ENCODE measurements around the gene MN1. TPM values are rescaled to one million over a fixed set of nuclear protein-coding genes. Genes with fewer than 3 reads are reported as not detected.

MN1 gene
- total RNA-seq, 1 donor from 2014 or later, result 0.25 TPM

DNA sequence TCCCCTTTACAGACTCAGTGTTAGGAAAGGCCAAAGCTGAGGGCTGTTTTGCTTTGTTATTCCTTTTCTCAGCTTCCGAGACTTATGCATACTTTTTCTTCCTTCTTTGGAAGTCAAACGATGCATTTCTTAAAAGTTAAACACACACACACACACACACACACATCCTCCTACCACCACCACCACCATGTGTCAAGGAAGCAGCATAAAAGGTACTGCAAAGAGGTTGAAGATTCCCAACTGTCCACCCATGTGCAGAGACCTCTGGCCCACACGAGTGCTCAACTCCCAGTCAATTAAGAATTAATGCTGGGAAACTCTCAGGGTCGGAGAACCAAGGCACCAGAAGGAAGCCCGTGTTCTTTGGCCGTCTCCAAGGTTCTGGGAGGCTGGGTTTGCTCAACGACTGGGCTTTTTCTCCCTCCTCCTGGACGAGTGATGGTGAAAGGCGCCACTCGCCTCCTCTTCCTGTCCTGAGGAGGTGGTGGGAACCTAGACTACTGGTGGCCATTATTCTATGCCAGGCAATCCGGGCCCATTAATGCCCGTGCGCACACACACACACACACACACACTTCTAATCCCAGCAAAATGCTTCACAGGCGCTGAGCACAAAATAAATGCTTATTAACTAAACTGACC is 15.1 kb downstream of the MN1 start:
- intact Hi-C loops (cut with micrococcal nuclease), result no loop called here

GRCh38 chr22:27785831-27786230 is 15.7 kb downstream of the MN1 start:
- intact Hi-C loops (cut with micrococcal nuclease), result no loop called here

DNA sequence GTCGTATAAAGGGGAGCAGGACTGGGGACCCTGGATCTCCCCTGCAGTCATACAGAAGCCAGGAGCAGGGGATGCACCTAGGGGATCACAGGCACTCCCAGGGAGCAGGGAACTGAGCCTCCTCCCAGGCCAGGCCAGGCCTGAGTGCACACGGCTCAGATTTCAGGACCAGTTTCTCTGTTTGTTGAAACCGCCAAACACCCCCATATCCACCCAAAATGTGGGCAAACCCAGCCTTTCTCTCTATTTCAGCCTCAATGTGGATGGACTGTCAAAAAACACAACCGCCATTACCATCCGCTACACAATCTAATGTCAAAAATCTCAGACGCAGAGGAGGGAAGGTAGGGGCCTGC is 17.5 kb downstream of the MN1 start:
- intact Hi-C loops (cut with micrococcal nuclease), result no loop called here

DNA sequence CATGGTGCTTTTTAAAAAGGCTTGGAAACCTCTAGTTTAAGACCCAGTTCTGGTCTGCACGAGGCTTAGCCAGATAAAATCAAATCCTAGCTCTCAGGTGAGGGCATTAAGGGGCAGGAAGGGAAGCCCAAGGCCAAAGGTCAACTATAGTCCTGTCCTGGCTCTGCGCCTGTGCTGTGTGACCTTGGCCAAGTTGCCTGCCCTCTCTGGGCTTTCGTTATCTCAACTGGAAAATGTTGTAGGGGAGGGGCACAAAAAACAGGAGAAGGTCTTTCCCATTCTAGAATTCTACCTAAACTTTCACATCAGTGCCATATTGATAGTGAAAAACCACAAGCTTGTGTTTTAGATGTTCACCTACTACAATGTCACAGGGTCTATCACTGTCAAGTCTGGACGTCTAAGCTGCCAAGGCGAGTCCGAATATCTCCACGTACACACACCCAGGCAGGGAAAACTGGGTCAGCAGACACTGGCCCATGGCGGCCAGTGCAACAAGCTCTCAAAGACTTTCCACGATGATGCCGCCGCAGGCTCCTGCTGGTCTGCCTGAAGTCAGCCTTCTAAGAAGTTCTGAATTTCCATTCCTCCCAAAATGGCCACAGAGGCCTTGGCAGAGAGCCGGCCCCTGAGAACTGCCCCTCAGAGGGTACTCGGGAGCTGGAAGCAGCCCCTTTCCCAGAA is 18.0 kb downstream of the MN1 start:
- intact Hi-C loops (cut with micrococcal nuclease), result no loop called here

DNA sequence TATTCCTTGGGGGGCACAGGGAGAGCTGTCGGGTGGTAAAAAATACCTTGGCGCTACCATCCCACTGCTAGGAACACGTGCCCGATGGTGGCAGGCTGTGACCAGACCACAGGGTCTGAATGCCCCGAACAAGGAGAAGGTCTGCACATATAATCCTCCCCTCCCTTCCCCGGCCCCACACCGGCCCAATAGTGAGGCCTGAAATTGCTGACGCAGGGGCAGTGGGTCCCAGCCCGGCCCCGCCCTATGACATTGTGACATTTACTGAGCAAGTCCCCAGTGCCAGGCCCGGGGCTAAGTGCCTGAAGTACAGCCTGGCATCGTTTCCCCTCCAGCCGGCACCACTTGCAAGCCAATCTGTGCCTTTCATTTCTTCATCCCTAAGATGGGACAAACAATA is 19.5 kb downstream of the MN1 start:
- intact Hi-C loops (cut with micrococcal nuclease), result no loop called here

DNA sequence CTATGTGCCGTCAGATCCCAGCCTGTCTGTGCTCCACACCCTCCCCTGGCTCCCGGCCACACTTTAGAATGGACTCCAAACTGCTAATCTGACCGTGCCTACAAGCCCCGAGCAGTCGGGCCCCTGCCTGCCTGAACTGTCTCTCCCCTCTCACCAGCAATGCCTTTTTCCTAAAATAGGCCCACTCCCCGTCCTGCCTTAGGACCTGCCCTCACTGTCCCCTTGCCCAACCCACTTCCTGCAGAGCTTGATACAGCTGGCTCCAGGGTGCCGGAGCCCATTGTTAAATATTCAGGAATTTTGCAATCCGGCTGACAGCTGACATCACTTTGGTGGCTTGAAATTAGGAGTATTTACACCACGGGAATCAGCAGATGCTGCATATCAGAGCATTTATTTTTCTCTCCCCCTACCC is 21.4 kb downstream of the MN1 start:
- intact Hi-C loops (cut with micrococcal nuclease), result no loop called here

- intact Hi-C loops (cut with micrococcal nuclease), result no loop called here
Observed at GRCh38 chr22:27779643-27780042, 21.9 kb downstream of the MN1 start.

DNA sequence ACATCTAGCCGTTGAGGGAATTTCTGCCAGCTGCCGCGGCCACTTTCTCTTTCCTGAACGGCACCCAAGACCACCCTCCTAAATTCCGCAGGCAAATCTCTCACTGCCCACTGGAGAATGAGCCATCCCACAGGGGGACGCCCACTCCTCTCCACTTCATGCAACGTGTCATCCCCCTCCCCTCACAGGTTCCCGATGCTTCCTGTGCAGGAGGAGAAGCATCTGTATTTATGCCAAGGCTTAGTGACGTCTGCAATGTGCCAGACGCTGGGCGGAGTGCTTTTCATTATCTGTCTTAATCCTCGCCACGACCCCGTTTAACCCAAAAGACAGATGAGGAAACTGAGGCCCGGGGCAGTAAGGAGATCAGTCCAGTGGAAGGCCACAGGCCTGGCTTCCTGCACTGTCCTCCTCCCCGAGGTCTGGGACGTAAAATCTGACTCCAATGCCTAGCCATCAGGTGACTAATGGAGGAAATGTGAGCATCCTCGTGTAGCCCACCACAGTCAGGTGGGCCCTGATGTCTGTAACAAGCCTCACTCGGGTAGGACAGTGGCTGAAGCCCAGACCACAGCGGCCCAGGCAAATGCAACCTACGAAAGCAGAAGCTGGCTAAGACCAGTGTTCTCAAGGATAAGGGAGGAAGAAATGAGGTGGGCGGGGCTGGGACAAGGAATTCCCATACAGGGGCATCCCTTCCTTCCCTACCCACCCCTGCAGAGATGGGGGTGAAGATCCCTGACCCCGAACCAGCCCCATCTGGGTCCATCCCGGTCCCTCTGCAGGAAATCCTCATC is 23.1 kb downstream of the MN1 start:
- intact Hi-C loops (cut with micrococcal nuclease), result no loop called here

- intact Hi-C loops (cut with micrococcal nuclease), result no loop called here
Observed at GRCh38 chr22:27777128-27777527, 24.4 kb downstream of the MN1 start.

GRCh38 chr22:27776650-27776958 is 25.0 kb downstream of the MN1 start:
- intact Hi-C loops (cut with micrococcal nuclease), result no loop called here

DNA sequence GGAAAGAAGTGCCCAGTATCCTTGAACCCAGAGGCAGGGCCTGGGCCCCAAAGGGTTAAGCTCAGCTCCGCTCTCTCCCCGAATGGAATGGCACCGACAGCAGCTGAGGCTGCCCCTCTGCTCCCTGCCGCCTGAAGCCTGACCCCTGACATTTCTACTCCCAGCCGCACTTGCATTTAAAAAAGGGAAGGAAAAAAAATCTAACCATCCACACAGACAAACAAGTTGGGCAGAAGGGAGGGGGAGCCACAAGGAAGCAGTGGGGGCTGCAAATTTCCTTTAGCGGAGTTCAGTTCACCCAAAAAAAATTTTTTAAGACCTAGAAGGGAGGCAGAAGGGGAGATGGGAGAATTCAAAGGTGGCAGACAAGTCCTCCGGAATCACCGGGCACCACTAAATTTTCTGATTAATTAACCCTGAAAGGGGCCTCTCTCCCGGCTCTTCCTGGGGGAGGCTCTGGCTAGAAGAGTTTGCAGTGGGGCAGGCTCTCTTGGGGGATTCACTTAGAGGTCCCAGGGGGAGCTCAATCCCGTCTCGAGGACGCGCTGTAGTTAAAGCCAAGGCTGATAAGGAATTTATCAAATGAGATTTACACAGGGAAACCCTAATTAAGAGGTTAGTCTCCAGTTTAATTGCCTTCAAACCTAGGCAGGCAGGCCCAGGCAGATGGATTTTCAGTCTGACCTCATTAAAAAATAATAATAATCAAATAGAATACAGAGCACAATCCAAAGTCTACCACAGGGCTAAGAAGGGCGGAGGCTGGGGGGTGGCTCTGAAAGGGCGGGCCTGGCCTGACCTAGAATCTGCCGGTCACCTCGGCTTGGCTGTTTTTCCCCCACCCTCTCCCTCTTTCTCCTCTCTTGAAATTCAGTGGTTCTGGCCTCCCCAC is 25.6 kb downstream of the MN1 start:
- intact Hi-C loops (cut with micrococcal nuclease), result no loop called here

DNA sequence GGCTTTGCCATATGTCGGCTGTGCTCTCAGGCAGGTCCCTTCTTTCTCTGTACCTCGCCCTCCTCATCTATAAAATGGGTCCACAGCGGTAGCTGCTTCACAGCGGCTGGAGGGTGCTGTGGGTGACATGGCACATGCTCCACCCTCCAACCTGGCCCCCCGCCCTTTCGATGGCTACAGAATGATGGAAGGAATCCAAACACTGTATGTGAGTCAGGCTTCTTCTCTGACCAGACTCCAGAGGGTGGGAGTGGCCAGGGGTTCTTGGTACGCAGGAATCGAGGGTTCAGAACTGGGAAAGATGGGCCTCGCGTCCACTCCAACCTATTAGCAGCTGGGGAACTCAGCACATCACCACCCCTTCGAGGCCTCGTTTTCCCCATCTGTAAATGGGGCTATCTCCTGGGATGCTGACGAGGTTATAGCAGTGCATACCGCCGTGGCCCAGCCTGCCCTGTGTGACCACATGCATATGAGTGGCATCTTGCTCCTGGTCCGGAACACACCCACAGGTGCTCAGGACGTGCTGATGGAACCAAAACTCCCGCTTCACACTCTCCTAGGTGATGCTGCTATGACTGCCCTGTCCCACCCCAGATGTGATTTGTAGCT is 26.4 kb downstream of the MN1 start:
- intact Hi-C loops (cut with micrococcal nuclease), result no loop called here

DNA sequence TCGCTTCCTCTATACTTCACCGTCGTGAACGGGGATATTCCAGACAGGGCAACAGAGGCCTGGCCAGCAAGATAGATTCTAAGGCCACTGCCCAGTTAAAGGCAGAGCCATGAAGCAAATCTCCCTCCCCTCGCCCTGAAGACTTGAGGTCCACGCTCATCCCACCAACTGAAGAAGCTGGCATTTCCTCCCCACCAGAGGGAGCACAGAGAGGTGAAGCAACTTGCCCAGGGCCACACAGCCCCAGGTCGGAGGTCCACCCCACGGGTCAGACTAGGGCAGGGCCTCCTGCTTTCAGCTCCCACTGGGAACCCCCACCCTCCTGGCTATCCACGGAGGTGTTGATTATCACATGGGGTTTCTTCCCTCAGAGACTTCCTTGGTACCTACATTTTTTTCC is 27.4 kb downstream of the MN1 start:
- intact Hi-C loops (cut with micrococcal nuclease), result no loop called here

- intact Hi-C loops (cut with micrococcal nuclease), result no loop called here
Observed at GRCh38 chr22:27772984-27773498, 28.5 kb downstream of the MN1 start.

DNA sequence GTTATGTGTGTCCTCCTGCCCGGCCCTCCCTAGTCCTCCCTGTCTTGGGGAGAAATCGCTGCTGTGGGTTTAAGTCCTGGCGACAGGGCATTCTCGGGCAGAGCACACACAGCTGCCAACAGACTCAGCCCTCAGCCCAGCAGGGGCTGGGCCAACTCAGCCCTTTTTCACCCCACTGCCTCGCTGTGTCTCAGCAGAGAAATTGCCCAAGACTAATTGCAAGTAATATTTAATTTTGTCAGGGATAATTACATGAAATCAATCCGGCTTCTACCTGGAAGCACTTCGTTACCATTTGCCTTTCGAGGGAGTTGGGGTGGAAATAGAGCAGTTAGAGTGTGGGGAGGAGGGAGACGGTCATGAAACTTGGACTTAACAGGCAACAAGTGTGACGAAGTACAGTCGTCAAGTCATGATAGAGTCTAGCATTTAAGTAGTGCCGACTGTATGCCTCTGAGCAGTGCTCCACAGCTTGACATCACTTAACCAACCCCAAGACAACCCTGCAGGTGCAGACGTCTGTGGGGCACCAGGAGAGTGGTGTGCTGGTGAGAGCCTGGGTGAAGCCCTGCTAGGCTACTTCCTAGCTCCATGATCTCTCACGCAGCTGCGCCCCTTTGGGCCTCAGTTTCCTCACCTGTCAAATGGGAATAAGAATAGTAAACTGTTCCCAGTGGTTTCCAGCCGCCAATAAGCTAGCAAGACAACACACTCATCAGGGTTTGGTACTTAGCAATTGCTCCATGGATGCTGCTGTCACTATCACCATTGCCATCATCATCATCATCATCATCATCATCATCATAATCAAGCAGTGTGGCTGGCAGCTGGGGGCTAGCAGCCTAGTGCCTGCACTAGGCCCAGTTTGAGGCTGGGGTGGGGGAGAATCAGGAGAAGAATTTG is 29.2 kb downstream of the MN1 start:
- intact Hi-C loops (cut with micrococcal nuclease), result no loop called here

- intact Hi-C loops (cut with micrococcal nuclease), result no loop called here
Observed at GRCh38 chr22:27771637-27772036, 29.9 kb downstream of the MN1 start.

DNA sequence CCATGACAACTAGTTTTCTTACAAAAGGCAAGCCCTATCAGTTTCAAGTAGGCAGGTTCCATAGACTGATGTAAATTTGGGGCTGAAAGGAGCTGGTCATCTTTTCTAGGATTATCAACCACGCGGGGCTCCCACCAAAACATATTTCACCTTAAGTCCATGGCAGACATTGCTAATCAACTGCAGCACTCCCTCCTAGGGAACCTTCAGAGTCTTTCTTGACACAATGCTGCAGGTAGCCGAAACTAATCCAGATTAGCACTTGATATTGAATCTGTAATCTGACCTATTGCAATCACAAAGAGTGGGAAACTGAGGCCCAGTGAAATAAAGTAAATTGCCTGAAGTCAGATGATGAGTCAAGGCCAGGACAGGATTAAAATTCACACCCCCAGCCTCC is 32.5 kb downstream of the MN1 start:
- intact Hi-C loops (cut with micrococcal nuclease), result no loop called here

DNA sequence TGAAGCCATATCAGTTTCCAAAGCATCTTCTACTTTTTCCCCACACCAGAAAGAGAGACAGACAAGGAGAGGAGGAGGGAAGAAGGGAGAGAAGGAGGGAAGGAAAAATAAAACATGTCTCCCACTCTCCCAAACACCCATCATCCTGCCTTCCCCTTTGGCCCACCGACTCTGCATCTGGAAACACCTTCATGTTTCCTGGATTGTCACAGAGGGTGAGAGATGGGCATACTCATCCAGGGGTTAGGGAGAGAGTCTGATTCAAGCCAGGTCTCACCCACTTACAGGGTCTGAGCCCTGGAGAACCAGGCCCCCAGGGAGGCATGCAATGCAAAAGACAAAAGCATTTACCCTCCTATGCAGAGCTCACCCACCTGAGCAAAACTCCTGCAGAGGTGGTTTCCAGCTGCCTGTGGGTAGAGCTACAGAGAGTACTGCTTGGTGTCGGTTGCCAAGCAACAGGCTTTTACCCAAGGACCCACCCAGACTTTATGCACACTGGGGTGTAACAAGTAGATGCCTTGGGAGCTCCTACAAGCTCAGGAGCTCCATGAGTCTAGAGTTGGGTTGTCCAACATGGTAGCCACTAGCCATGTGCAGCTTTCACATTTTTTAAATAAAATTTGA is 33.4 kb downstream of the MN1 start:
- intact Hi-C loops (cut with micrococcal nuclease), result no loop called here

- intact Hi-C loops (cut with micrococcal nuclease), result no loop called here
Observed at GRCh38 chr22:27766679-27767078, 34.9 kb downstream of the MN1 start.
